Hematopoietic multipotent progenitor cell treated with erythropoietin and hydrocortisone succinate and interleukin-3 and kit ligand, for 4 days (in vitro differentiated cells): ENCODE measurements around the gene SMIM41.

Source experiments
- DNase-seq: peaks from one replicate; pipeline ENCODE4 v3.0.0-alpha.2; 2015

Gene SMIM41

GRCh38 chr12:52148464-52149181 lies 69.1 kb downstream of the SMIM41 start:
- peak; percentile 50 for DNase-seq

- DNase-seq: no peak
Measured at GRCh38 chr12:52149182-52149641, 69.7 kb downstream of the SMIM41 start.

GRCh38 chr12:52149651-52150241 lies 70.2 kb downstream of the SMIM41 start:
- DNase-seq: no peak

- no peak for DNase-seq
Measured at GRCh38 chr12:52151153-52151836, 71.8 kb downstream of the SMIM41 start.

- DNase-seq: peak; percentile 77
Measured at GRCh38 chr12:52151837-52152783, 72.6 kb downstream of the SMIM41 start.

- no peak for DNase-seq
Measured at GRCh38 chr12:52152905-52153317, 73.4 kb downstream of the SMIM41 start.

- DNase-seq: peak; percentile 51
Measured at GRCh38 chr12:52155048-52155868, 75.8 kb downstream of the SMIM41 start.

- no peak for DNase-seq
Measured at GRCh38 chr12:52156311-52156710, 76.8 kb downstream of the SMIM41 start.

- peak; percentile 77 for DNase-seq
Measured at GRCh38 chr12:52156757-52157565, 77.5 kb downstream of the SMIM41 start.

GRCh38 chr12:52157566-52158150 lies 78.2 kb downstream of the SMIM41 start:
- DNase-seq: no peak
